GM19035 (cell line): ENCODE measurements around the gene ZFYVE9.

Experiments used
- ATAC-seq: cut with Tn5 transposase; IDR thresholded peaks from one replicate; pipeline ENCODE4 v1.9.1; 2021; ENCODE audit not compliant: unreplicated experiment

ZFYVE9 gene

GRCh38 chr1:52337439-52337838 is 195.6 kb downstream of the ZFYVE9 start:
- ATAC-seq = no peak

GRCh38 chr1:52341655-52342260 is 199.9 kb downstream of the ZFYVE9 start:
- no peak for ATAC-seq

- ATAC-seq = no peak
Observed at GRCh38 chr1:52343979-52344378, 202.1 kb downstream of the ZFYVE9 start.

GRCh38 chr1:52345252-52345651 is 203.4 kb downstream of the ZFYVE9 start:
- no peak for ATAC-seq

- ATAC-seq = no peak
Observed at GRCh38 chr1:52346653-52347052, 204.8 kb downstream of the ZFYVE9 start.

- ATAC-seq = no peak
Observed at GRCh38 chr1:52348704-52349300, 206.9 kb downstream of the ZFYVE9 start.

GRCh38 chr1:52352690-52353089 is 210.8 kb downstream of the ZFYVE9 start:
- ATAC-seq = no peak

GRCh38 chr1:52355436-52355835 is 213.5 kb downstream of the ZFYVE9 start:
- ATAC-seq = no peak

- no peak for ATAC-seq
Observed at GRCh38 chr1:52355847-52356505, 214.1 kb downstream of the ZFYVE9 start.

- ATAC-seq = no peak
Observed at GRCh38 chr1:52356818-52357355, 215.0 kb downstream of the ZFYVE9 start.

GRCh38 chr1:52357397-52357796 is 215.5 kb downstream of the ZFYVE9 start:
- ATAC-seq = no peak

GRCh38 chr1:52358851-52359497 is 217.1 kb downstream of the ZFYVE9 start:
- no peak for ATAC-seq

- ATAC-seq = no peak
Observed at GRCh38 chr1:52359676-52360594, 218.0 kb downstream of the ZFYVE9 start.

- ATAC-seq = no peak
Observed at GRCh38 chr1:52360595-52360968, 218.7 kb downstream of the ZFYVE9 start.

- no peak for ATAC-seq
Observed at GRCh38 chr1:52364235-52364839, 222.4 kb downstream of the ZFYVE9 start.

- no peak for ATAC-seq
Observed at GRCh38 chr1:52365071-52365745, 223.3 kb downstream of the ZFYVE9 start.

GRCh38 chr1:52365746-52366516 is 224.0 kb downstream of the ZFYVE9 start, which contains the start of gene CC2D1B:
Gene CC2D1B, minus strand, starts transcription at chr1:52366205. Its CDS starts 1,585 bp downstream, at chr1:52364620.
- peak; percentile 93 for ATAC-seq

- peak; percentile 0 for ATAC-seq
Observed at GRCh38 chr1:52366517-52366827, 224.6 kb downstream of the ZFYVE9 start.

GRCh38 chr1:52367272-52367671 is 225.4 kb downstream of the ZFYVE9 start:
- no peak for ATAC-seq
